Activated CD4-positive, CD25-positive, alpha-beta regulatory T cell (primary cell): ENCODE measurements around the gene CBFA2T3.

Experiments
- DNase-seq, 4 experiments: peaks; one replicate each; lab custom pipeline; 2025; lab: John Stamatoyannopoulos, UW

The CBFA2T3 gene

DNA sequence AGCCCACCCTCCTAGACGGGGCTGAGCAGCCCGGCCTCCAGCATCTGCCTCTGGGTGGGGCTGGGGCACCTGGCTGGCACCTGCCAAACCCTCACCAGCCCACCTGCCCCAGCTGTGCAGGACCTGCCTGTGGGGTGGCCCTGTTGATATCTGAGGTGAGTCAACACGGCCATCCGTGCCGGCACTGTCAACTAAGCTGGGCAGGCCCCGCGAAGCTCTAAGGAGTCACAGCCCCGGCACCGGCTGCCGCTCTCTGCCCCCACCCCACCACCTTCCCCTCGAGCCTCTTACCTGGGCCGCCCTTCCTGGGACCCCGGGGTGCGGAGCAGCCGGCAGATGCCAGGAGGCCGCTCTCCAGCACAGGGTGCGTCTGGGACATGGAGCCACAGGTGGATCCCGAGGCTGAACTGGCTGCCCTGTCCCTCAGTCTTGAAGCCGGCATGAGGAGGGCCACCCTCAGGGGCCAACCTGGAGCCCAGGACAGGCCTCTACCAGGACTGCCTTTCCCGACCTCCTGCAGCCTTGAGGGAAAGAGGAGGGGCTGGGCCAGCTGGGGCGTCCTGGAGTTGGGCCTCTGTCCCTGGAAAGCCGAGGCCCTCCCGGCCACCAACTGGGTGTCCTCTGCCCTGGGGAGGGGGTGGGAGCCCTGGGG, 515 bp downstream of the CBFA2T3 start:
- no peak for DNase-seq

DNA sequence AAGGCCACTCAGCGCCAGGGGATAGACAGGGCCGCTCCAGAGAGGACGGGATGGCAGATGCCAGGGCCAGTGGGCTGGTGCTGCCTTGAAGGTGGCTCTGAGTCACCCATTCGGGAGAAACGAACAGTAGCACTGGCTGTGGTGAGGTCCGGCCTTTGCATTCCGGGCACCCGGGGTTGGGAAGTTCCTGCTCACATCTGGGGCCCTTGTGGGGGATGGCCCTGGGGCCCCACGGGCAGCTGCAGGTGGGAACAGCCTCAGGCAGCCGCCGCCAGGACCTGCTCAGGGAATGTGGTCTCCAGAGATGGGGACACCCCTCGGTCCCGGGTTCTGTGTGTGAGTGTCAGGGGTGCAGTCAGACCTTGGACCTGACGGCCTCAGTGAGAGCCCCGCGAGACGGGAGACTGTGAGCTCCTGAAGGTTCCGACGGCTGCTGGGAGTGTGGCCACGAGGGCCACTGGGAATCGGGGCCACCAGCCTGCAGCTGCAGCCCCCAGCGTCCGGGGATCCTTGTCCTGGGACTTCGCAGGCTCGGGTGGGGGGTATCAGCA, 1.4 kb downstream of the CBFA2T3 start:
- no peak for DNase-seq

DNA sequence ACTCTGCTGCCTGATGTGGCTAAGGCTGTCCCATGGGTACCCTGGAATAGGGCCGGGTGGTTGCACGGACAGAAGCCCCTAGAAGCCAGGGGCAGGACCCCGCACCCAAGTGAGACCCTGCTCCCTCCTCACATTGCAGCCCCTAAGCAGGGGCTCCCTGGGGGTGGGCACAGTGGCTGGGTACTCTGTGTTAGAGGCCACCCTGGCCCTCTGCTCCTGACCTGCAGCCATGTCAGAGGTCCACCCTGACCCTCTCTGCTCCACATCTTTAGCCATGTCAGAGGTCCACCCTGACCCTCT, 2.1 kb downstream of the CBFA2T3 start:
- DNase-seq = no peak

DNA sequence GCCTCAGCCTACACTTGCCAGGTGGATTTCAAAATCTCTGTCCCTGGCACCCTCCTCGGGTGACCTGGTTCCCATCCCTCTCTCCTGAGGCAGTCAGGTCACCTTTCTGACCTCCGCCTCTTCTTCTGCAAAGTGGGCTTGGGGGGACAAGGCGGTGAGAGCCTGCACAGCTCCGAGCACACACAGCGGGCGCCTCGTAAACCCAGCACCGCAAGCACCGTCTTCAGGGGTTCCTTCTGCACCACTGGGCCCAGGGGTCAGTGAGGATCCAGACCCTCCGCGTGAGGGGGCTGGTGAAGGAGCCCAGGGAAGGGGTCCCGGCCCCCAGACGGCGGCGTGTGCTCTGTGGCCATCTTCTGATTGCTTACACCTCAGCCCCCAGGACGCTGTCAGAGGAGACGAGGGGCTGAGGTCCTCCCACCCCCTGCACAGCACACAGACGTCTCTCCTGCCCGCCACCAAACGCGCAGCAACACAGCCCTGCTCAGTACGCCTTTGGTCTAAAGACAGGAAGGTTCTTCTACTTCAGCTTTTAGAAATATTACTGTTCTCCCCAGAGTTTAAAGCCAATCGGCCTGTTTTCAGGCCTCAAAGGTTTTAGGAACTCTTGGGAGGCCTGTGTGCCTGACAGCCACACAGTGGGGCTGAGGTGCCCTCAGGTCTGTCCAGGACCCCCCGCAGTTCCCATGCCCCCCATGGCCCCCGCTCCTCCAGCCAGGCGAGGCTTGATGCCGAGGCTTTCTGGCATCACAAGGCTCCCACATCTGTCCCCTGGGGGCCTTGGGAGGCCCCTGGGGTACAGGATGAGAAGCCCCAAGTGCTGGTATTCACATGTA, 2.7 kb downstream of the CBFA2T3 start:
- DNase-seq = no peak

DNA sequence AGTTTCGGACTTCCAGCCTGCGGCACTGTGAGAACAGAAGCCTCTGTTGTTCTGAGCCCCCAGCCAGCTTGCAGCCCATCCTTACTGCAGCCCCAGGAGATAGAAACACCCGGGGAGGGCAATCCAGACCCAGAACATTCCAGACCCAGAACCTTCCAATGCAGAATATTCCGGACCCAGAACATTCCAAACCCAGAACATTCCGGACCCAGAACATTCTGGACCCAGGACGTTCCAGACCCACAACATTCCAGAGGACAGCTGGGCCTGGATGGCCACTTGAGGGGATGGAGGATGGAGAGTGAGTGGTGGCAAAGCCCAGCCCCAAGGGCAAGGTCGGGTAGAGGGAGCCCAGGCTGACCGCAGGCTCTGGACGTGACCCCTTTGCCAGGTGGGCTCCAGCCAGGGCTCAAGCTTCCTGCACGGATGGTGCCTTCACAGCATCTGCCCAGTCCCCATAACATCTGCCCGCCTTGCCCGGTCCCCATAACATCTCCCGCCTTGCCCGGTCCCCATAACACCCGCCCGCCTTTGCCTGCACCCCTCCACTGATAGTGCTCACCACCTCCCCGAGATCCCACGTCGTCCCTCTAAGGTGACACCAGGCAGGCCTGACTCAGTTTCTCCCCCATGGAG, 3.5 kb downstream of the CBFA2T3 start:
- no peak for DNase-seq

DNA sequence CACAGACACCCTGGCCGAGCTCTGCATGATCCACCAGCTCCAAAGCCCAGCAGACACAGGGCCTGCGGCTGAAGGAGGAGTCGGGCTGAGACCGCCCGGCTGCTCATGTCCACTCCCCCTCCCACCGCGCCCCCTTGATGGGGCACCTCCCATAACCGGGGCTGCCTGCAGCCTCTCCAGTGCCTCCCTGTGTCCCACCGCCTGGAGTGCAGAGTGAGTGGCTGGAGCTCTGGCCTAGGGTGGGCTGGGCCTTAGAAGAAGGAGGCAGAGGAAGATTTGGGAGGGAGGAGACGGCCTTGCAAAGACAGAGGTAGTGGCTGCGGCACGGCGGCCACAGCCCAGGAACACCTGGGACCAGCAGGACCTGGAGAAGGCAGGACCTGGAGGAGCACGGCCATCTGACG, 4.0 kb downstream of the CBFA2T3 start:
- DNase-seq = no peak

DNA sequence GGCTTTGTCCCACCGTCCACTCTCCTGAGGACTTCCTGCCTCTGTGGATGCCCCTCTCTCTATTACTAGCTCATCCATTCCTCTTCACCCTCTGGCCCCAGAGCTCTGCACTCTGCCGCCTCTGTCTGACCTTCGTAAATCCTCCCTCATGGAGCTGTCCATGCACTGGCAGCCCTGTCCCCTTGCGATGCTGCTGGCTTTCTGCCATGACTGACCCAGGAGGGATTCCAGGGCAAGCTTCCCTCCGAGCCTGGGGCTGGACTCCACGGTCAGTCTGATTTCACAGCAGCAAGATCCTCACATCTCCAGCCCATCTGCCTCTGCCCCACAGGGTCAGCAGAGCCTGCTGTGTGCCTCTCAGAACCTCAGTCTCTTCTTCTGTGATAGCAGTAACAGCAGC, 4.7 kb downstream of the CBFA2T3 start:
- DNase-seq = no peak

DNA sequence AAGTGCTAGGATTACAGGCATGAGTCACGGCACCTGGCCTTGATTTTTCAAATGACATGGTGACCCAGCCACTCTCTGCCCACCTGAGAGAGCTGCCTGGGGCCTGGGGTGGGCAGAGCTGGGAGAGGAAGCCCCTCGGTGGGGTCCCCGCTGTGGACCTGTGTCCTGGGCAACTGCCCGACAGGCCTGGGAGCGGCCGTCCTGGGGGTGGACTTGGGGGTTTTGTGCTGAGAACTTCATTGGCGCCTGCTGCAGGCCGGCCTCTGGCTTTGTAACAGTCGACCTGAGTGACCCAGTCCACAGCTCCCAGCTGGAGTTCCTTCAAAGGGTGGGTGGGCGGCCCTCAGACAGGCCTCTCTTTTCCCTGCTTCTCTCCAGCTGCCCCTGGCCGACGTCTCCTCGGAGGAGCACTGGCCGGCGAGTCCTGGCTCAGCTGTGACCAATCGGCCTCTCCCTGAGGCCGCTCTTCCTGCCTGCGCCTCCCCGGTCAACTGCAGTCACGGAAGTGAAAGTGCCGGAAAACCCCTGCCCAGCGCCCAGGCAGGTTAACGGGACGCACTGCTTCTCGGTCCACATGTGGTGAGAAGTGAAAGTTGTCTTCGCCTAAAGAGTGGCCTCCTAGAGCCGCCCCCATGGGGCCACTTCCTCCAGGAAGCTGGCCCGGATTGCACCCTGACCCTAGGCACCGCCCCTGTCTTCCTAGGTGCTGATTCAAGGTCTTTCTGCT, 5.5 kb downstream of the CBFA2T3 start:
- DNase-seq = no peak

DNA sequence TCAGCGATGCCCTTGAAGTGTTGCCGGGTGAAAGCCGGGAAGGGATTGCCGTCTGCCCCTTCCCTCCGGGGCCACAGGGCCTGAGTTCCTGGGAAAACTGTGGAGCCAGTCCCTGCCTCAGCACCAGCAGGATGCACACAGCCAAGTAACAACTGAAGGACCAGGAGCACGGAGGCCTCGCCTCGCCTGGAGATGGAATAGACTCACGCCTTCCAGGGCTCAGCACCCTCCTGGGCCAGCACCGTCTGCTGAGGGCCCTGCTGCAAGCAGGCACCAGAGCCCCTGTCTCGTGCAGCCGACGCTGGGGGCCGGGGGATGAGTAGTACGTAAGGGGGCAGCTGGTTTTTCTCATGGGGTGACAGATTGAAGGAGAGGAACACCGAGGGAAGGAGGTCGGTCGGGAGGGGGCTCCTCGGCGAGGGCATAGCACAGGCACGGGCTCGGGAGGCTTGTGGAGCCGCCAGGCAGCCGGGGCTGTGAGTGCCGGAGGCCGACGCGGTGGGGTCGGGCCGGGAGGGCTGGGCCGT, 6.4 kb downstream of the CBFA2T3 start:
- no peak for DNase-seq

DNA sequence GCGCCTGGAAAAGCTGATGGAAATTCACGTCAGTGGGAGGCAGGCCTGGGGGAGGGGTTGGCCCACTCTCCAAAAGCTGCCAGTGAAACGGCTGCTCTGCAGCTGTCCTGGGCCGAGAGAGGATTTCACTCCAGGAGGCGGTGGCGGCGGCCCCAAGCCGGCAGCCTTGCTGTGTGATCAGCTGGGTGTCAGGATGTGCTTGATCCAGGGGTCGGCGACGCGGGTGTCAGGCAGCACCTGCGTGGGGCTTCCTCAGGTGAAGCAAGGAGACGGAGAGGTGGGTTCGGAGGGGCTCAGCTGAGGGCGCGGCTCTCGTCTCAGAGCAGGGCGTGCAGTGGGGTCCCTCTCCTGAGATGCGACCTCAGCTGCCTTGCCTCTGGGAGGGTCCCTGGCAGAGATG, 7.0 kb downstream of the CBFA2T3 start:
- DNase-seq = no peak

DNA sequence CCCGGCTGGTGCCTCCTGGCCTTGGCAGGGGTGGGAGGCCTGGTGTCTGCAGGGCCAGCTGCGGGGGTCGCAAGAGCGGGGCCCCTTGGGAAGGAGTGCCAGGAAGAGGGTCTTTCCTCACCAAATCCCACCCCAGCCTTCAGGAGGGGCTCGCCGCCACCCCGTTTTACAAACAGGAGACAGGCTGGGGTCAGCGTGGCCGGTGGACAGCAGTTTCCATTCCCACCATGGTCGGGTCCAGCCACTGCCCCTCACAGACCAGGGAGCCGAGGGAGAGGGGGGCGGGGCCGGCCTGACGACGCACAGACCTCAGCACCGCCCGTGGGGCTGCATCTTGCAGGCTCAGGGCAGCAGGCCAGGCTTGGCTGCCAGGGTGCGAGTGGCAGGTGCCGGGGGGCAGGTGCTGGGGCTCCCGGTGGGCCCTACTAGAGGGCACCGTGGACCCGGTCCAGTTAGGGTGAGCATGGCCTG, 7.6 kb downstream of the CBFA2T3 start:
- DNase-seq = no peak

DNA sequence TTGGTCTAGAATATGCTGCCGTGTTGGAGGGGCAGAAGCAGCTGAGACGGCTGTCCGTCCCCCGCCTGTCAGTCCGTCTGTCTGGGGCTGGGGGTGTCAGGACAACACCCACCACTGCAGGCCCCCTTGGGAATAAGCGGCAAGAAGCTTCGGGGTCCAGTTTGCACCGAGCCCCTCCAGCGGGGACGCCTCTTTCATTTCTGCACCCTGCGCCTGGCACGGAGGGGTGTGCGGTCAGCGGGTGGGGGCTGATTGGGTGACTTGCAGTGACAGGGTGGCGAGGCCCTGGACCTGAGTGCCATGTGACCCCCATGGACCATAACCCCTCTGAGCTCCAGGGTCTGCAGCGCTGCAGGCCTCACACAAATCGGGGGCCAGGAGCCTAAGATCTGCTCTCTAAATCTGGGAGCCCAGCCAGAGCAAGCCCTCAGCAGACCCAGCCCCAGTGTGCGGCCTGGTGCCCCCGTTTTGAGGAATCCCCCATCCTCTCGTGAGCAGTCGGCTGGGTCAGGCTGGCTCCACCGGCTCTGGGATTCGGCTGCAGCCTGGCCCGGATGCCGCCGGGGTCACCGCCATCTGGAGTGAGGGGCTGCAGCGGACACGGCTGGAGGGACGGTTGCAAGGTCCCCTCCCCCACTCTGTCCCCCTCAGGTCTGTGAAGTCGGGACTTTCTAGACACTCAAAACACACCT, 8.3 kb downstream of the CBFA2T3 start:
- DNase-seq = no peak

DNA sequence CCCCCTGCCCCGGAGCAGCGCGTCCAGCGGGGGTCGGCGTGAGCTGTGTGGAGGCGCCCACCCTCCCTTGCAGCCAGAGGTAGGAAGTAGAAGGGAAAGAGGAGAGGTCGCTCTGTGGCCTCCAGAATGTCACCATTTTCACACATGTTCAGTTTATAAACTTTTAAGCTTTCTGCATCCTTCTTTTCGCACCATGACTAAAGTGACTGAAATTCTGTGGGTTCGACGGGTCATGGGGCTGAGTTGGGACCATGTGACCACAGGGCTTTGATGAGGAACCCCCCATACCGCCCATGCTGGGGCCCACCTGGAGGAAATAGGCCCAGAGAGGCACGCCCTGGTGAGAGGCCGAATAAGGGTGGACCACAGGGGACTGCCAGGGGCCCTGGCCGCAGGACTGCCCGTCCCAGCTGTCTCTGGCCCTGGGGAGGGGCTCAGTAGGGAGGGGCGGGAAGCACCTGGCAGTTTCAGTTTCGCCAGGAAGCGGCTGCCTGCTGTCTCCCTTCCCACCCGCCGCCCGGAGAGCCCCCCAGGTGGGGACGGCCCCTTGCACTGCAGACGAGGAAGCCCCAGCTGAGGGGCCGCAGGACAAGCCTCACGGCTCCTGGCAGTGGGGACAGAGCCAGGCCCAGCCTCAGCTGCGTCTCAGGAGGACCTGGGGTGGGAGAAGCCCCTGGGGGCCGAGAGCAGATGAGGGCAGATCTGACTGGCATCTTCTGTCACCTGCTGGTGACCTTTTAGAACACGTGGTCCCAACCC, 9.0 kb downstream of the CBFA2T3 start:
- DNase-seq = no peak

DNA sequence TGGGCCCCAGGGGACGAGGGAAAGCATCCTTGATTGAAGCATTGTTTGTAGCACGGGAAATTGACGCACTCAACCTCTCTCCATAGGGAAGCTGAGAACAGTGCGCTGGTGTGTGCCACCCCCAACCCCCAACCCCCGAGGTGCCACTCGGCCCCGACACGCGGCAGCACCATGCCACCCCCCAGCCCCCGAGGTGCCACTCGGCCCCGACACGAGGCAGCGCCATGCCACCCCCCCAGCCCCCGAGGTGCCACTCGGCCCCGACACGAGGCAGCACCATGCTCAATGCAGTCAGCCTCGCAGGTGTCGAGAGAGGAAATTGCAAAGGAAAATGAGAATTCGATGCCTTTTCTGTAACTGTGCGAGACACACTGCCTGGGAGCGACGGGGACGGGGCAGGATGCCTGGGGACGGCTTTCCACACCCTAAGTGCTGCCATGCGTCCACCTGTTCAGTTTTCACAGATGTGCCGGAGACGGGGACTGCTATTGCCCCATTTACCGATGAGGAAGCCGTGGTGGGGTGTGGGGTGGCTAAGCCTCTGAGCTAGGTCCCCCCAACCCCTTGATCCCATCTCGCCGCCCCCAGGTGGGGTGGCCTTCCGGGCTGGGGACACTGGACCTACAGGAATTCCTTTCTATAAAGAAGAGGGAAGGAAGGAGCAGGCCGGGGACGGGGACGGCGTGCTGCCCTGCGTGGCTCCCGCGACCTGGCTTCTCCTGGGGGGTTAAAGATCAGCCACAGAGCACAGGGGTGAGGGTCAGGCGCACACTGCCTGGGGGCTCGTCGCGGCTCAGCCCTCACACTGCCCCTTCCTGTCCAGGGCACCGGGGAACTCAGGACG, 9.8 kb downstream of the CBFA2T3 start:
- DNase-seq = no peak

DNA sequence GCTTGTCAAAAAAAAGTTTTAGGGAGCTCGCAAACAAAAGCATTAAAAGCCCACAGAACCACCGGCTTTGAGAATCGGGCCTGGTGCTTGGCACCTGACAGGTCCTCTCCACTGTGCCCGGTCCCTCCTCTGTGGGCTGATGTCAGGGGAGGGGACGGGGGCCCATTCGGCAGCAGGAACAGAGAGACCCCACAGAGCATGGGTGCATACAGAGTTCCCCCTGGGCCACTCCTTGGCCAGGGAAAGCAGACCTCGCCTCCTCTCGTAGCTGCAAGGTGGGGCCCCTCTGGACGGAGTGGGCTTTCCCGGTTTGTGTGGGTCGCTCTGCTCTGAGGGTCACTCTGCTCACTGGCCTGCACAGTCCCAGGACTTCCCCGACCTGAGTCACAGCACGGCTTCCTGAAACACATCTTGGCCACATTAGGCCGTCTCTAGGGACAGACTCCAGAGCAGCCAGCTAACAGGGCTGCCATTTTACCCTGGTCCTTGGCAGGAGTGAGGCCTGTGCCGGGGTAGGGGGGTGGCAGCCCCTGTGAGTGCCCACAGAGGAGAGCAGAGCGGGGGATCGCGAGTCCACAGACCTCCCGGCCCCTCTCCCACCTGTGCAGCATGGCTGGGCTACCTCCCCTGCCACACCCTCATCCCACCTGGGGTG, 11.1 kb downstream of the CBFA2T3 start:
- DNase-seq = no peak

DNA sequence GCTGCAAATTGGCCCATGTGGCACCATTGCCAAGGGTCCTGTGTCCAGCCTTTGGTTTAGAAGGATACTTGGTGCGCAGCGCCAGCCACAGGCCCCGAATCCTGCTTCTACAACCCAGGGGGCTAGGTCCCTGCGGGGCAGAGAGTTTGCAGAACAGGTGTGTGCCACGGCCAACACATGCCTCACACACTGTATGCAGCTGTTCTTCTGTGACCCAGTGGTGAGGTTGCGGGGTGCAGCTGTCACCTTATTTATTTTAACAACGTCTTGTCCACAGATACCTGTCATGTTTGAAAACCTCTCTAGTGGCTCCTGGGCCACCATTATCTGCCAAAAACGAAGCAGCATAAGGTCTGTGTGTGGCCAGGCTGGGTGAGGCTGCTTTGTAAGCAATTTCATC, 11.6 kb downstream of the CBFA2T3 start:
- no peak for DNase-seq

DNA sequence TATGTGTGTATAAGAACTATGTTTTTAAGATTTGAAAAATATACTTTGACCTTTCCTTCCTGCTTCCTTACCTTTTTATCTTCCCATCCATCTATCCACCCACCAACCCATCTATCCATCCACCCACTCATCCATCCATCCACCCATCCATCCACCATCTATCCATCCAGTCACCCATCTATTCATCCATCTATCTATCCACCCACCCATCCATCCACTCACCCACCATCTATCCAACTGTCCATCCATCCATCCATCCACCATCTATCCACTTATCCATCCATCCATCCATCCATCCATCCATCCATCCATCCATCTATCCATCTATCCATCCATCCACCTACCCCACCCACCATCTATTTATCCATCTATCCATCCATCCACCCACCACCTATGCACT, 12.4 kb downstream of the CBFA2T3 start:
- no peak for DNase-seq

DNA sequence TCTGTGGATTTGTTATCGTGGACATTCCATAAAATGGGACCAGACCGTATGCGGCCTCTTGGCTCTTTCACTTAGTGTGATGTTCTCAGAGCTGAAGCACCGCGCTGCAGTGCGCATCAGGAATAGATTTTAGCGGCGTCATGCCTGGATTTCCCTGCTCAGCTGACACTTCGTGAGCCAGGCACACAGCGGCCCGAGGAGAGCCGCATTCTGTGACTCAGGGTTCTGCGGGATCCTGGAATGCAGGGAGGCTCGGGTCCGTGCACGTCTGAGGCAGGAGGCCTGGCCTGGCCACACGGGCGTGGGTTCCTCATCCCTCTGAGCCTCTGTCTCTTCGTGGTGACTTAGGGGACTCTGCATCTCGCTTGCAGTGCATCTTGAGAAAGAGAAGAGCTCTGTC, 13.4 kb downstream of the CBFA2T3 start:
- no peak for DNase-seq

DNA sequence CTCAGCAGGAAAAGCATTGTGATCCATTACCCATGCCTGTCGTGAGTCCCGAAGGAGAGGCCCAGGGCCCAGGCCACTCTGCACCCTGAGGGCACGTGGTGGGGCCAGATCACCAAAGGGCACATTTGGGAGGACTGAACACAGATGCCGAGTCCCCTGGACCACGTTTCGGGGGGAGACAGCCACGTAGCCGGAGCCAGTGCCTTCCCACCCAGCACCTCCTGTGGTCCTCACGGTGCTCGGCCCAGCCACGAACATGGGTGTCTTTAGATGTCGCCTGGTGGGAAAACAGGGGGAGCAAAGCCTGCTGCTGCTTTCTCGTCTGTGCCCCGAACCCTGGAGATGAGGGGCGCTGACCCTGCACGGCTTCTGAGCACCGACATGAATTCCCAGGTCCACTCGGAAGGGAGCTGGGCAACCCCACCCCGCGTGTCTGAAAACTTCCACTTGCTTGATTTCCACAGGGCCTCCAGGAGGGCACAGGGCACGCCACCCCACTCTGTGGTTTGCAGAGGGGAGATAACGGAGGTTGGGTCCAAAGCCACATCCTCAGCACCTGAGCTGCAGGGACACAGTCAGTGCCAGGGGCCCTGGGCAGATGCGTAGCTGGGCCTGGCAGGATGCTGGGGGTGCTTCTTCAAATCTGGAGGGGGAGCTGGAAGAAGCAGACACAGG, 14.4 kb downstream of the CBFA2T3 start:
- DNase-seq = no peak
